Islet precursor cell (in vitro differentiated cells): ENCODE data around the gene ELOVL2.

ENCODE experiments used
- DNase-seq: peaks from one replicate; pipeline ENCODE4 v3.0.0-alpha.2; 2018

ELOVL2 gene

GRCh38 chr6:10976571-10976970 lies 67.5 kb downstream of the ELOVL2 start:
- DNase-seq, result no peak

- no peak for DNase-seq
Observed at GRCh38 chr6:10972196-10972595, 71.9 kb downstream of the ELOVL2 start.

- peak; percentile 83 for DNase-seq
Observed at GRCh38 chr6:10970731-10971130, 73.4 kb downstream of the ELOVL2 start.

DNA sequence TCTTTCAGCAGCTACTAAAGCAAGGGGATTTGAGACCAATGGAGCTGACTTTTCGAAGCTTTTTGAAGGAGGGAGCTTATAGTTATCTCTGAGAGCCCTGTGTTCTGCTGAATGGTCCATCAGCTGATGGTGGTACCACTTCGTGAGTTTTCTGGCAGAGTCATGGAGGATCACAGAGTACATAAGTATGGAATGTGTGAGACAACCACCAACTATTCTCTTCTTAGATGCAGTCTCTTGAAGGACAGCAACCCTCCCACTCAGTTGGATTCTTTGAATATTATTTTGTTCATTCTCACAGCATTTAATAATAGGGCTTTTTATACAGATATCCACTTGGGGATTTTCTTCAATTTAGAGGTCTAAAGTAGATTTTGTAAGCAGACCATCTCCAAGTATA lies 75.3 kb downstream of the ELOVL2 start:
- no peak for DNase-seq

DNA sequence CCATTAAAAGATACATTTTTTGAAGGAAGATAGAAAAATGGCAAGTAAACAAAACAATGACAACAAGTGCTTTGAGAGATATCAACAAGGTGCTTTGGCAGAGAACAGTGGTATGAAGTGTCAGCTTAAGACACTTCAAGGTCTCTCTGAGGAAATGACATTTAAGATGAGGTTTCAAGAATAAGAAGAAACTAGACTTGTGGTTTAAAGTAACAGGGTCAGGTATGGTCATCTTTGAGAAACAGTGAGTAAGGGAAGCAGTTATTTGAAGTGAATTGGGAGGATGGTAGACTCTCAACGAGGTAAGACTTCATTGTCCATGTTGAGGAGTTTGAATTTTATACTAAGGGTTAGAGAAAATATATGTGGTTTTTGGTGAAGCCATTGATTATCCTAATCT lies 79.4 kb downstream of the ELOVL2 start:
- DNase-seq, result no peak

DNA sequence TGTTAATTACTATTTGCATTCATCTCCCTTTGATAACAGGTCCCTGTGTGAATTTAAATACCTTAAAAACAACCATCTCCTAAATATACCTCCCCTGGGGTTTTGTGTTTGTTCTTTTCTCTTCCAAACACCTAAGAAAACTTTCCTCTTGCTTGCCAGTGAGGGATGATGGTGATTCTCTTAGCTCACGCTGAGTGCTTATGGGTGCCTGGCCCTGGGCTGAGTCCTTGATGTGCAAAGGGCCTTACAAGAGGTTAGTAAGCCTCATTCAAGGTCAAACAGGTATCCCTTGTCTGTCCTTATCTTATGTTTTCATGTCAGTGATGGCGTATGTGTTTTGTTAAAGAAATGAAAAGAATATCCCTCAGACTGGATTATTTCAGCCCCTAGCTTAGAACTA lies 81.0 kb downstream of the ELOVL2 start:
- no peak for DNase-seq

DNA sequence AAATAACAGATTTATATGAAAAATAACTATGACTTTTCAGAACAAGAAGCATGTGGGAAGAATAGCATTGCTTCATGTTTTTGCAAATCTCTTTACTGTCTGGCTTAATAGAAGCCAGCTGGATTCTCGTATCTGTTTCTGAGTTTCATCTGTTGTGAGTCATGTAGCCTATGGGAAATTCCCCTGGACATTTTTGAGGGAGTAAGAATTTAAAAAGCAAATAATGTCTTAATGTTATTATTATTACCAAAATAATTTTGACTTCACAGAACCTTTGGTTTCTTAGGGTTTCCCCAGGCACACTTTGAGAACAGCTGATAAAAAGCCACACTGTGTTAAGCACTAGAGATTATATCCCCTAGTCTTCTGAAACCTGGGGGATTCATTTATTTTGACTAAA lies 81.4 kb downstream of the ELOVL2 start:
- DNase-seq, result no peak

DNA sequence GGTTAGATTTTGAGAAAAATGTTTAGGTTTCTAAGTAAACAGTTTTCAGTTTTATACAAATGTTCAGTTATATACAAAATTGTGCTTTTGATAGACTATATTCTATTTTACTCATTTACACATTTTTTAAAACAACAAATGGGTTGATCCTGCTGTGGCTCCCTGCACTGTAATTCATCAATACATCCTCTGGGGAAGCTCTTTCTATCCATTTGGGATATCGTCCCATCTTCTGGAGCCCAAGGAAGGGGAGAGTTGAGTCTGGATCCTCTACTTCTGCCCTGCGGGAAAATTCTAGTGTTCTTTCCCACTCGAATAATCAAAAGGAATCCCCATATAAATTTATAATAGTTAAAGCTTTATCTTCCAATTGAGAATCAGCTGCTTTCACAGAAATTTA lies 82.3 kb downstream of the ELOVL2 start:
- DNase-seq, result no peak

GRCh38 chr6:10960171-10960570 lies 83.9 kb downstream of the ELOVL2 start:
- DNase-seq, result no peak

DNA sequence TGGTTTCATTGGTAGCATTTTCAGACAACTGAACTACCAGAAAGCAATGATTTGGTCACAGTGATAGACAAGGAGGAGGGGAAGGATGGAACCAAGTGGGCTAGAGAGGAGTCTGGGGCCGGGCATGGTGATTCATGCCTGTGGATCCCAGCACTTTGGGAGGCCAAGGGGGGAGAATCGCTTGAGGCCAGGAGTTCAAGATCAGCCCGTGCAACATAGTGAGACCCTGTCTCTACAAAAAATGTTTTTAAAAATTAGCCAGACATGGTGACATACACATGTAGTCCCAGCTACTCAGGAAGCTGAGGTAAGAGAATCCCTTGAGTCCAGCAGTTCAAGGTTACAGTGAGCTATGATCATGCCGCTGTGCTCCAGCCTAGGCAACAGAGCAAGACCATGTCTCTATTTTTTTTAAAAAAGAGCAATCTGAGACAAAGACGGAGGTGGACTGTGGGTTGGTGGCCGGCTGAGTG lies 86.7 kb downstream of the ELOVL2 start:
- no peak for DNase-seq

DNA sequence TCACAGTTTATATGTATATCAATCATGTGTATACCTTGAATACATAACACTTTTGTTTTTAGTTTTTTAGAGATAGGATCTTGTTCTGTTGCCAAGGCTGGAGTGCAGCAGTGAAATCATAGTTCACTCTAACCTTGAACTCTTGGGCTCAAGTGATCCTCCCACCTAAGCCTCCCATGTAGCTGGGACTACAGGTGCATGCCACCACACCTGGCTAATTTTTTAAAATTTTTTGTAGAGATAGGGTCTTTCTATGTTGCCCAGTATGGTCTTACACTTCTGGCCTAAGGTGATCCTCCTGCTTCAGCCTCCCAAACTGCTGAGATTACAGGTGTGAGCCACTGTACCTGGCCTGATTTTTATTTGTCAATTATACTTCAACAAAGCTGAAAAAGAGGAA lies 87.3 kb downstream of the ELOVL2 start:
- no peak for DNase-seq

DNA sequence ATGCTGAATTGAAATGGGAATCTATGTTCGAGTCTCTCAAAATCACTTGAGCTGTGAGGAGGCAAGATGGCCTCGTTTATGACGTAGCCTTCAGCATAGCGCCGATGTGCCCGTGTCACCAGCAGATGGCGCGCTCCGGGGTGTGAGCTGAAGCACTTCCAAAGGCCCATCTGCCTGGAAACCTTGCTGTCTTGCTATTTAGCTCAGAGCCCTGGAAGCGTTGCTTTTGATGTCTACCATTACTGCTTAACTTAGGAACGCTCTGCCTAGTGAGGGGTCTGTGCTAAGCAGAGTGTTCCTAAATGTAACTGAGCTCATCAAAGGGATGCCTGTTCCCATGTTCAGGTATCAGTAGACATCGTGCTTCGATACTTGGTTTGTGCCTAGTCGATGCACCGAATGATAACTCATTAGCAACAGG lies 89.5 kb downstream of the ELOVL2 start:
- DNase-seq, result peak; percentile 91

DNA sequence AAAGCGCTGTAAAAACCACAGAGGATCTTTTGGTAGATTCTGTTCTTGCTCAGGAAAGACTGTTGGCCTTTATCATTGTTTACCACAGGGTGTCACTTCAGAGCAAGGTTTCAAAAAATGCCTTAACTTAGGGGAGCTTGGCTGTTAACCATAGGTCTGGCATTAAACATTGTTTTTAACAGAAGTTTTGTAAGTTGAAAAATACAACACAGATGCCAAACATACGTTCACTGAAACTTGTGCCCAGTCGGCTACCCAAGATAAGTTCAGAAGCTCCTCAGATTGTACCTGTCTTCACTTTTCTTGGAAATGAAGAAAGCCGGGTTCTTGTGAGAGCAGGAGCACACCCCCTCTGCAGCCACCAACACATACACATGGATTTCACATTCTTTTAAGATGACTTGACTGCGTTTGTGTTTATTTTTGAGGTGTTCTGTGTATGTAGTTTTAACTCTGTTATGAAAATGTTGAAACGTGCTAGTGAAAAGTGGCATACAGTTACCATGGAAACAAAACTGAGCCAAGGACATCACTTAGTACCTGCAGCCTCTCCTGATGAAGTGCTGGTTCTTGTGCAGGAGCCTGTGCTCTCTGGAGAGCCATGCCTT lies 92.3 kb downstream of the ELOVL2 start:
- DNase-seq, result no peak

- no peak for DNase-seq
Observed at GRCh38 chr6:10949579-10950490, 94.3 kb downstream of the ELOVL2 start.

GRCh38 chr6:10947966-10948365 lies 96.1 kb downstream of the ELOVL2 start:
- no peak for DNase-seq

GRCh38 chr6:10945845-10946244 lies 98.3 kb downstream of the ELOVL2 start:
- DNase-seq, result no peak

GRCh38 chr6:10939840-10940239 lies 104.3 kb downstream of the ELOVL2 start:
- DNase-seq, result no peak

- no peak for DNase-seq
Observed at GRCh38 chr6:10933126-10933525, 111.0 kb downstream of the ELOVL2 start.
